CD4-positive, alpha-beta T cell (primary cell): Measurements from ENCODE around the gene ISCU. TPM values are rescaled to one million over a fixed set of nuclear protein-coding genes. Genes with fewer than 3 reads are reported as not detected.

Experiments used
- ATAC-seq: fragments of 200-7000 bp; cut with Tn5 transposase; one replicate; pipeline ENCODE4 v1.10.0; 2022; ENCODE audit warnings: mild to moderate bottlenecking; ENCODE audit not compliant: poor library complexity
- CTCF ChIA-PET: fragments of 350-600 bp; sonication (Branson Sonifier 250); formaldehyde crosslinking; loops from one replicate; lab custom pipeline; 2021; ENCODE audit warnings: antibody characterized with exemption, inconsistent platforms; lab: Charles Lee
- POLR2A ChIA-PET: fragments of 350-600 bp; sonication (Branson Sonifier 250); formaldehyde crosslinking; loops from one replicate; lab custom pipeline; 2021; ENCODE audit warnings: antibody characterized with exemption, inconsistent platforms; lab: Charles Lee
- DNase-seq, 14 experiments: peaks; one replicate each; pipeline ENCODE4 v3.0.0-alpha.2; 2013 to 2020; ENCODE audit warnings: mixed read lengths in 2 of 14
- H3K27ac ChIP-seq, 2 donors: one replicate each; pipeline versions ENCODE4 v1.5.1 to v1.7.0; 2013; ENCODE audit warnings: low read length in 2 of 2, low read depth in 1 of 2, mild to moderate bottlenecking in 1 of 2
- H3K27me3 ChIP-seq, 2 experiments: 1 replicate in 1 of 2; 2 replicates in 1 of 2; pipeline versions ENCODE4 v1.6.1 to v1.7.0; 2013; ENCODE audit warnings: low read length in 2 of 2, control low read depth in 1 of 2, mild to moderate bottlenecking in 1 of 2, moderate library complexity in 1 of 2; ENCODE audit not compliant: insufficient read depth in 2 of 2, control insufficient read depth in 1 of 2
- H3K36me3 ChIP-seq: one replicate; pipeline ENCODE4 v1.6.1; 2013; ENCODE audit warnings: low read length, control low read depth; ENCODE audit not compliant: insufficient read depth
- H3K4me1 ChIP-seq: one replicate; pipeline ENCODE4 v1.6.1; 2013; ENCODE audit warnings: low read length, control low read depth; ENCODE audit not compliant: insufficient read depth
- H3K4me3 ChIP-seq: one replicate; pipeline ENCODE4 v1.5.1; 2013; ENCODE audit warnings: mild to moderate bottlenecking, low read length, moderate library complexity
- H3K9me3 ChIP-seq, 2 experiments: 1 replicate in 1 of 2; 2 replicates in 1 of 2; pipeline versions ENCODE4 v1.6.1 to v1.7.0; 2013; ENCODE audit warnings: low read length in 2 of 2, mild to moderate bottlenecking in 2 of 2, control low read depth in 1 of 2, moderate library complexity in 1 of 2; ENCODE audit not compliant: control insufficient read depth in 1 of 2, insufficient read depth in 1 of 2
- H3K27ac Mint-ChIP-seq: one replicate; pipeline ENCODE4 v1.8.0; 2020; ENCODE audit warnings: mixed read lengths
- H3K27me3 Mint-ChIP-seq: one replicate; pipeline ENCODE4 v1.8.0; 2021; ENCODE audit warnings: mixed read lengths
- H3K36me3 Mint-ChIP-seq: one replicate; pipeline ENCODE4 v1.8.0; 2021; ENCODE audit warnings: low read depth, mixed read lengths
- H3K4me1 Mint-ChIP-seq: one replicate; pipeline ENCODE4 v1.8.0; 2021; ENCODE audit warnings: low read depth, mixed read lengths
- H3K4me3 Mint-ChIP-seq: one replicate; pipeline ENCODE4 v1.8.0; 2020; ENCODE audit warnings: mild to moderate bottlenecking, mixed read lengths
- H3K9me3 Mint-ChIP-seq: one replicate; pipeline ENCODE4 v1.8.0; 2020; ENCODE audit warnings: mixed read lengths
- CTCF ChIP-seq: fragments of 200-600 bp; IDR thresholded peaks from one replicate; pipeline ENCODE4 v1.8.0; 2022; ENCODE audit warnings: antibody characterized with exemption, mild to moderate bottlenecking
- intact Hi-C, 2 experiments: fragments of 100-400 bp; cut with DNase I in 1 of 2; cut with micrococcal nuclease in 1 of 2; formaldehyde crosslinking; loops; one replicate each; pipeline versions ENCODE4 v1.15.1 to v1.9.0; 2023 to 2025; cut with DNase I, micrococcal nuclease
- total RNA-seq, 174 experiments: library from RNA in 2 of 174; stranded (reverse) in 2 of 174; gene quantifications; one replicate each; pipeline ENCODE4 v1.2.3 and lab custom pipeline; 2021 to 2026

ISCU gene
- total RNA-seq, 2 experiments from 2014 or later: 269 to 270 TPM

GRCh38 chr12:108566452-108566851 is 4.1 kb downstream of the ISCU start:
- Mint-ChIP-seq H3K9me3 (no peaks in the 10 kb centered on the region), H3K4me1 (peaks cover 78% of the 10 kb centered on the region), H3K36me3 (peaks cover 82% of the 10 kb centered on the region), H3K27ac (peak overlapping the region; percentile 90), H3K27me3 (no peaks in the 10 kb centered on the region), H3K4me3 (no peak overlapping the region)
- no peak overlapping the region for H3K4me3 ChIP-seq
- no peaks in the 10 kb centered on the region for H3K9me3 ChIP-seq
- ChIA-PET POLR2A (interaction anchor here (0.6 to 8.0 kb wide), 3 partner anchors 45 to 66 kb away, joined by 3 to 164 read pairs (median 36); partner anchors contain the start of gene SELPLG), CTCF (interaction anchor here (1.7 to 9.8 kb wide), 3 partner anchors 51 to 237 kb away, joined by 3 to 102 read pairs (median 10); no protein-coding TSS in a partner anchor)
- no peak for DNase-seq
- peak overlapping the region in 1 of 2 donors; percentile 24 for H3K27ac ChIP-seq
- peaks cover 64% of the 10 kb centered on the region for H3K4me1 ChIP-seq
- ATAC-seq: no peak
- TF ChIP-seq CTCF: no peak
- H3K36me3 ChIP-seq: peaks cover 52% of the 10 kb centered on the region
- no peaks in the 10 kb centered on the region for H3K27me3 ChIP-seq
- intact Hi-C loops: loop anchor here in 1 of 2 experiments (5.0 kb wide), 1 partner anchor 386 kb away; no protein-coding TSS in a partner anchor

- H3K4me3 ChIP-seq: no peak overlapping the region
- peaks cover 52% of the 10 kb centered on the region for H3K36me3 ChIP-seq
- peak overlapping the region; percentile 80 for H3K4me3 Mint-ChIP-seq
- no peak for TF ChIP-seq CTCF
- H3K4me1 Mint-ChIP-seq: peaks cover 84% of the 10 kb centered on the region
- H3K4me1 ChIP-seq: peaks cover 70% of the 10 kb centered on the region
- ChIA-PET POLR2A (interaction anchor here (0.8 to 8.0 kb wide), 12 partner anchors 8 to 289 kb away, joined by 3 to 164 read pairs (median 4); partner anchors contain the start of genes SELPLG and SSH1), CTCF (interaction anchor here (0.9 to 9.8 kb wide), 6 partner anchors 50 to 236 kb away, joined by 3 to 102 read pairs (median 10); partner anchors contain the start of gene SELPLG)
- H3K36me3 Mint-ChIP-seq: peaks cover 71% of the 10 kb centered on the region
- H3K9me3 Mint-ChIP-seq: no peaks in the 10 kb centered on the region
- H3K27me3 ChIP-seq: no peaks in the 10 kb centered on the region
- no peaks in the 10 kb centered on the region for H3K9me3 ChIP-seq
- intact Hi-C loops: loop anchor here in 1 of 2 experiments (5.0 kb wide), 1 partner anchor 385 kb away; no protein-coding TSS in a partner anchor
- DNase-seq: no peak
- H3K27ac ChIP-seq: peak overlapping the region; percentile 51 to 75
- no peak for ATAC-seq
- peak overlapping the region; percentile 90 for H3K27ac Mint-ChIP-seq
- H3K27me3 Mint-ChIP-seq: no peaks in the 10 kb centered on the region
These were observed 5.3 kb downstream of the ISCU start for GRCh38 chr12:108567406-108568337.

- Mint-ChIP-seq H3K4me1 (peaks cover 86% of the 10 kb centered on the region), H3K27ac (peak overlapping the region; percentile 90), H3K4me3 (peak overlapping the region; percentile 80), H3K36me3 (peaks cover 62% of the 10 kb centered on the region), H3K9me3 (no peaks in the 10 kb centered on the region), H3K27me3 (no peaks in the 10 kb centered on the region)
- TF ChIP-seq CTCF: no peak
- ChIA-PET POLR2A (interaction anchor here (0.8 to 4.3 kb wide), 12 partner anchors 8 to 289 kb away, joined by 3 to 43 read pairs (median 4); partner anchors contain the start of genes SART3, SELPLG and SSH1), CTCF (interaction anchor here (0.9 to 9.8 kb wide), 5 partner anchors 49 to 235 kb away, joined by 3 to 102 read pairs (median 10); partner anchors contain the start of gene SELPLG)
- Histone ChIP-seq H3K27me3 (no peaks in the 10 kb centered on the region), H3K9me3 (no peaks in the 10 kb centered on the region), H3K36me3 (peaks cover 52% of the 10 kb centered on the region), H3K4me3 (no peak overlapping the region), H3K4me1 (peaks cover 61% of the 10 kb centered on the region), H3K27ac (peak overlapping the region; percentile 51 to 75)
- peak; percentile 47 to 87 (median 64) for DNase-seq
- intact Hi-C loops: loop anchor here (1.0 to 5.0 kb wide), 3 partner anchors 47 to 384 kb away; no protein-coding TSS in a partner anchor
- ATAC-seq: peak; percentile 95
These were observed 6.2 kb downstream of the ISCU start for GRCh38 chr12:108568338-108569154.
